Left lung (tissue), 10 donors: ENCODE measurements around the gene PLPPR3. TPM values are rescaled to one million over a fixed set of nuclear protein-coding genes. Genes with fewer than 3 reads are reported as not detected.

Experiments
- ATAC-seq: fragments of 200-7000 bp; cut with Tn5 transposase; one replicate; pipeline ENCODE4 v1.9.1; 2020; ENCODE audit warnings: moderate library complexity
- DNase-seq, 4 donors: peaks; one replicate each; pipeline ENCODE4 v3.0.0-alpha.2; 2013 to 2020
- H3K27ac ChIP-seq, 2 donors: fragments of 200-600 bp; sonication (generic) in 1 of 2; one replicate each; pipeline versions ENCODE4 v1.5.0 to v1.8.0; 2020 to 2021
- H3K27me3 ChIP-seq, 2 donors: fragments of 200-600 bp; sonication (generic) in 1 of 2; one replicate each; pipeline versions ENCODE4 v1.5.0 to v1.8.0; 2020 to 2021
- H3K36me3 ChIP-seq, 2 donors: fragments of 200-600 bp; sonication (generic) in 1 of 2; one replicate each; pipeline versions ENCODE4 v1.5.0 to v1.8.0; 2020 to 2021
- H3K4me1 ChIP-seq, 2 donors: fragments of 200-600 bp; one replicate each; pipeline ENCODE4 v1.8.0; 2021
- H3K4me3 ChIP-seq, 2 donors: fragments of 200-600 bp; sonication (generic) in 1 of 2; one replicate each; pipeline versions ENCODE4 v1.5.0 to v1.8.0; 2020 to 2021; ENCODE audit warnings: mild to moderate bottlenecking in 1 of 2
- H3K9me3 ChIP-seq, 2 donors: fragments of 200-600 bp; sonication (generic) in 1 of 2; one replicate each; pipeline versions ENCODE4 v1.5.0 to v1.8.0; 2020 to 2021
- intact Hi-C, 2 donors: fragments of 100-400 bp; cut with DNase I; formaldehyde crosslinking; loops; one replicate each; pipeline versions ENCODE4 v1.11.2 to v1.14.2; 2022
- polyA plus RNA-seq, 6 donors: library from polyadenylated mRNA; unstranded; fragments of 120-200 nt; gene quantifications; one replicate each; pipeline ENCODE4 v1.2.1, GENCODE V29; 2013; ENCODE audit not compliant: insufficient read length in 6 of 6
- total RNA-seq, 2 donors: library from RNA; stranded (reverse); fragmentation: NEBNext Ultra II Directional; extraction: Animal tissue kit (Norgen Biotek cat#: 25700); gene quantifications; one replicate each; pipeline ENCODE4 v1.2.1, GENCODE V29; 2021
- TF ChIP-seq, protein P1 (sequence below), 2 donors: fragments of 200-600 bp; sonication (generic) in 1 of 2; IDR thresholded peaks; one replicate each; pipeline versions ENCODE4 v1.5.0 to v1.8.0; 2021; ENCODE audit warnings: antibody characterized with exemption in 2 of 2
- donor health status: DM: no; HTN: yes; CAD: no.
- donor health status: DM: no; HTN: no; CAD: no.

Gene PLPPR3
- total and polyA plus RNA-seq, 8 donors: 1.6 to 11.9 (median 6.3) TPM

DNA sequence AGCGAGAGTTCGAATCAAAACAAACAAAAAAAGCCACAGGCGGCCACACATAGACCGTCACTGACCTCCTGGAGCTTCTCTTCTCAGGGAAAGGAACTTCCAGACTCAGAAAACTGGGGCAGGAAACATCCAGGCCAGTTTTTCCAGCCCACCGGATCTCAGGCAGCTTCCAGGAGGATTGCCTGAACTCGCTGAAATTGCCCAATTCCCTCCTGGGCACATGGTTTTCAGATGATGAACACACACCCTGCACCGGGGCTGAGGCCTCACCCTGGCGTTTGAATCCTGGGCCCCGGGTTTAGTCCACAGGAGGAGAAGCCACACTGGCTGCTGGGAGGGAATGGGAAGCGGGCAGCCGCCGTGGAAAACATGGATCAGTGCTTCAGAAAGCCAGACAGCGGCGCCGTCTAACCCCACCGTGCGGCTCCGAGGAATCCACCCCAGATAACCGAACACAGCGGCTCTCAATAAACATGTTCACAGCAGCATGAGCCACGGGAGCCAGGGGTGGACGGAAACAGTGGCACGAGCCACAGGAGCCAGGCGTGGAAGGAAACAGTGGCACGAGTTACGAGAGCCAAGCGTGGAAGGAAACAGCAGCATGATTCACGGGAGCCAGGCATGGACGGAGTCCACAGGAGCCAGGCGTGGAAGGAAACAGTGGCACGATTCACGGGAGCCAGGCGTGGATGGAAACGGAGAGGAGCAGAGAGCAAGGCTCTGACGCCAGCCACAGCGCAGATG is 42.7 kb downstream of the PLPPR3 start:
- no peaks in the 10 kb centered on the region for H3K36me3 ChIP-seq
- intact Hi-C loops: loop anchor here in 1 of 2 donors (10.0 kb wide), 1 partner anchor 206 kb away; the partner anchor contains the start of gene WDR18
- DNase-seq (no peak), ATAC-seq (peak; percentile 34)
- H3K27ac ChIP-seq: peak overlapping the region; percentile 41 to 51
- H3K27me3 ChIP-seq: no peaks in the 10 kb centered on the region
- H3K9me3 ChIP-seq: no peaks in the 10 kb centered on the region
- TF ChIP-seq, protein P1, sequence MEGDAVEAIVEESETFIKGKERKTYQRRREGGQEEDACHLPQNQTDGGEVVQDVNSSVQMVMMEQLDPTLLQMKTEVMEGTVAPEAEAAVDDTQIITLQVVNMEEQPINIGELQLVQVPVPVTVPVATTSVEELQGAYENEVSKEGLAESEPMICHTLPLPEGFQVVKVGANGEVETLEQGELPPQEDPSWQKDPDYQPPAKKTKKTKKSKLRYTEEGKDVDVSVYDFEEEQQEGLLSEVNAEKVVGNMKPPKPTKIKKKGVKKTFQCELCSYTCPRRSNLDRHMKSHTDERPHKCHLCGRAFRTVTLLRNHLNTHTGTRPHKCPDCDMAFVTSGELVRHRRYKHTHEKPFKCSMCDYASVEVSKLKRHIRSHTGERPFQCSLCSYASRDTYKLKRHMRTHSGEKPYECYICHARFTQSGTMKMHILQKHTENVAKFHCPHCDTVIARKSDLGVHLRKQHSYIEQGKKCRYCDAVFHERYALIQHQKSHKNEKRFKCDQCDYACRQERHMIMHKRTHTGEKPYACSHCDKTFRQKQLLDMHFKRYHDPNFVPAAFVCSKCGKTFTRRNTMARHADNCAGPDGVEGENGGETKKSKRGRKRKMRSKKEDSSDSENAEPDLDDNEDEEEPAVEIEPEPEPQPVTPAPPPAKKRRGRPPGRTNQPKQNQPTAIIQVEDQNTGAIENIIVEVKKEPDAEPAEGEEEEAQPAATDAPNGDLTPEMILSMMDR (IDR thresholded peaks at IDR 0.05): no peak
- peaks cover 13 to 42% of the 10 kb centered on the region in 2 donors for H3K4me1 ChIP-seq
- no peak overlapping the region for H3K4me3 ChIP-seq

DNA sequence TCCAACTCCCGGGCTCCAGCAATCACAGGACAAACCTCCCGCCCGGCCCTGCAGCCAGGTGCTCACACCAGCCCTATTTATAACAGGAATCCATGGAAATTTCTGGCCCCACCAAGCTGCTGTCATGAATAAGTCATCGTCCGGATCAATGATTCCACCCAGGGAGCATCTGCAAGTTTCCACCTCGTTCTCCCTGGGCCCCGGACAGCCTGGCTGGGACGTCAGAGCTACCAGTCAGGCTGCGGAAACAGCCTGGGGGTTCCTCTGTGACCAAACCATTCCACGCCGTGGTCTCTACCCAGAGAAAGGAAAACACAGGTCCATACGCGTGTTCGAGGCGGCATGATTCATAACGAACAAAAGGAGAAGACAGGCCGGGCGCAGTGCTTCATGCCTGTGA is 45.2 kb downstream of the PLPPR3 start:
- Histone ChIP-seq H3K9me3 (no peaks in the 10 kb centered on the region), H3K36me3 (no peaks in the 10 kb centered on the region), H3K4me1 (peaks cover 0 to 16% of the 10 kb centered on the region in 2 donors), H3K27me3 (no peaks in the 10 kb centered on the region), H3K4me3 (no peak overlapping the region), H3K27ac (no peak overlapping the region)
- TF ChIP-seq, protein P1 (IDR thresholded peaks at IDR 0.05): no peak
- DNase-seq: no peak
- intact Hi-C loops: loop anchor here in 1 of 2 donors (10.0 kb wide), 1 partner anchor 208 kb away; the partner anchor contains the start of gene WDR18
- ATAC-seq: no peak

DNA sequence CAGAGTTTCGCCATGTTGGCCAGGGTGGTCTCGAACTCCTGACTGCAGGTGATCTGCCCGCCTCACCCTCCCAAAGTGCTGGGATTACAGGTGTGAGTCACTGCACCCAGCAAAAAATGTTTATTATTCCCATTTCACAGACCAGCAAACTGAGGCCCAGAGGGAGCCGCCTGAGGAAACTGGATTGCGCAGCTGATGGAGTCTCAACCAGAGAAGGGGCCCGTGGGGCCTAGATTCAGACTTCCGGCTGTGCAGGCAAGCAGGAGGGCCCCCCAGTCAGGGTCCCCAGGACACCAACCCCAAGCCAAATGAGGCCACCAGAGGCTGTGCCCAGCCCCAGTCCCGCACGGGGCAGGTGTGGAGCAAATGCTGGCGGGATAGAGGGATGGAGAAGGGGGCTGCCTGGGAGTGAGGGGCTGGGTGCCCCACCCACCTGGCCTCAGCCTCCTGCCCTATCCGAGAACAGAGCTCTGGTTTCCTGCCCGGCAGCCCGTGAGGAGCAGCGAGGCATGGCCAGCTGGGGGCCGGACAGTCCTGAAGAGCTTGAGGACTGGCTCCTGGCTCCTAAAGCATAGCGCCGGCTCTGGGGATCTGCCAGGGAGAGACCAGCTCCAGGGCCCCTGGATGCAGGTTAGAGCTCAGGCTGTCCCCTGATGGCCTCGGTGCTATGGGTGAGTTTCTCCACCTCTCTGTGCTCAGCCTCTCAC is 48.9 kb downstream of the PLPPR3 start:
- no peak for ATAC-seq
- peaks cover 0 to 13% of the 10 kb centered on the region in 2 donors for H3K4me1 ChIP-seq
- H3K4me3 ChIP-seq: no peak overlapping the region
- H3K36me3 ChIP-seq: no peaks in the 10 kb centered on the region
- H3K9me3 ChIP-seq: no peaks in the 10 kb centered on the region
- H3K27ac ChIP-seq: no peak overlapping the region
- no peaks in the 10 kb centered on the region for H3K27me3 ChIP-seq
- DNase-seq: no peak
- intact Hi-C loops: loop anchor here in 1 of 2 donors (10.0 kb wide), 1 partner anchor 212 kb away; the partner anchor contains the start of gene WDR18
- TF ChIP-seq, protein P1 (IDR thresholded peaks at IDR 0.05): no peak

DNA sequence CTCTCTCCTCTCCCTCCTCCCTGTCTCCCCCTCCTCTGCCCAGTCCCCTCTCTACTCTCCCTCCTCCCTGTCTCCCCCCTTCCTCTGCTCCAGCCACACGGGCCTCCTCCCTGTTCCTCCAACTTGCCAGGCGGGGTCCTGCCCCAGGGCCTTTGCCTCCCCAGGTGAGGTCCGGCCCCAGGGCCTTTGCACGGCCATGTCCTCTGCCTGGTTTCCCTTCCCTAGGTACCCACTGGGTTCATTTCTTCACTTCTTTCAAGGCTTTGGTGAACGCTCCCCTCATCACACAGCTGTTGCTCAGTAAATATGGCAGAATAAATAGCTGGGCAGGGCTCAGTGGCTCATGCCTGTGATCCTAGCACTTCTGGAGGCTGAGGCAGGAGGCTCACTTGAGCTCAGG is 49.7 kb downstream of the PLPPR3 start:
- intact Hi-C loops: loop anchor here in 1 of 2 donors (10.0 kb wide), 1 partner anchor 213 kb away; the partner anchor contains the start of gene WDR18

More for the DNA sequence above, 49.7 kb downstream of the PLPPR3 start:
- Histone ChIP-seq H3K36me3 (no peaks in the 10 kb centered on the region), H3K4me3 (no peak overlapping the region), H3K27me3 (no peaks in the 10 kb centered on the region), H3K9me3 (no peaks in the 10 kb centered on the region), H3K4me1 (peaks cover 0 to 13% of the 10 kb centered on the region in 2 donors), H3K27ac (no peak overlapping the region)
- DNase-seq (no peak), ATAC-seq (no peak)
- TF ChIP-seq, protein P1 (IDR thresholded peaks at IDR 0.05): no peak
